Psoas muscle (tissue), 8 donors: ENCODE results near the gene TFB2M. TPM values are rescaled to one million over a fixed set of nuclear protein-coding genes. Genes with fewer than 3 reads are reported as not detected.
A peak's percentile ranks its signal among the peaks of the same experiment; 100 is the strongest.

Experiments
- ATAC-seq, 4 donors: fragments of 200-7000 bp; cut with Tn5 transposase; one replicate each; pipeline ENCODE4 v1.9.1; 2020; ENCODE audit warnings: moderate library complexity in 3 of 4, mild to moderate bottlenecking in 2 of 4
- DNase-seq, 2 donors: peaks; one replicate each; pipeline ENCODE4 v3.0.0-alpha.2; 2020
- H3K27ac ChIP-seq: fragments of 200-600 bp; one replicate; pipeline ENCODE4 v1.8.0; 2022
- H3K27me3 ChIP-seq, 3 donors: fragments of 200-600 bp in 1 of 3; one replicate each; pipeline versions ENCODE4 v1.6.1 to v1.8.0; 2013 to 2022; ENCODE audit warnings: low read length in 2 of 3, mild to moderate bottlenecking in 2 of 3, moderate library complexity in 1 of 3; ENCODE audit not compliant: insufficient read depth in 3 of 3
- H3K36me3 ChIP-seq, 2 donors: fragments of 200-600 bp in 1 of 2; one replicate each; pipeline versions ENCODE4 v1.6.1 to v1.8.0; 2013 to 2022; ENCODE audit warnings: low read depth in 1 of 2, mild to moderate bottlenecking in 1 of 2, moderate library complexity in 1 of 2; ENCODE audit not compliant: insufficient read depth in 1 of 2
- H3K4me1 ChIP-seq: fragments of 200-600 bp; one replicate; pipeline ENCODE4 v1.8.0; 2022
- H3K4me3 ChIP-seq: fragments of 200-600 bp; one replicate; pipeline ENCODE4 v1.8.0; 2022; ENCODE audit warnings: mild to moderate bottlenecking
- H3K9me3 ChIP-seq: fragments of 200-600 bp; one replicate; pipeline ENCODE4 v1.8.0; 2022
- CTCF ChIP-seq: fragments of 200-600 bp; IDR thresholded peaks from one replicate; pipeline ENCODE4 v1.8.0; 2022; ENCODE audit warnings: antibody characterized with exemption
- WGBS, 3 donors: extraction: QIAGEN DNeasy Blood & Tissue Kit; methylation state at CpG; one replicate each; pipeline versions ENCODE4 v1.1.6 to v1.1.7; 2013; 5-methylcytosine and 5-hydroxymethylcytosine counted together
- intact Hi-C, 2 donors: fragments of 100-400 bp; cut with DNase I; formaldehyde crosslinking; loops; one replicate each; pipeline versions ENCODE4 v1.11.0 to v1.14.2; 2022
- polyA plus RNA-seq, 3 donors: library from polyadenylated mRNA; stranded (reverse); fragments of 200-250 nt; gene quantifications; one replicate each; pipeline ENCODE4 v1.2.3, GENCODE V29; 2013
- total RNA-seq, 4 donors: library from RNA; stranded (reverse); fragmentation: NEBNext Ultra II Directional in 2 of 4; extraction: Animal tissue kit (Norgen Biotek cat#: 25700) in 2 of 4; gene quantifications; one replicate each; pipeline versions ENCODE4 v1.2.1 to v1.2.4, GENCODE V29; 2021 to 2023
- donor health status: healthy with polysubstance abuse.
- donor health status: DM: no; HTN: no; CAD: no; lungs with moderate emphysema.
- donor health status: Bipolar disorder and iron deficiency.
- donor health status: healthy.
- donor health status: DM: yes; HTN: yes; CAD: no.
- donor health status: DM: no; HTN: no; CAD: no.
- donor health status: DM: no; HTN: no; CAD: no.
- donor health status: DM: yes; HTN: yes; CAD: no.

TFB2M gene
- total and polyA plus RNA-seq, 7 donors: 12.8 to 39.0 (median 19.3) TPM

GRCh38 chr1:246599315-246599714 is 33.3 kb upstream of the TFB2M start:
- intact Hi-C loops: no loop called here
- DNase-seq: no peak
- H3K4me3 ChIP-seq: no peak overlapping the region
- peaks cover 0 to 15% of the 10 kb centered on the region in 2 donors for H3K36me3 ChIP-seq
- WGBS, 3 donors: 70 to 76% (median 74%) methylated on average over 4 of the region's 4 CpGs
- no peaks in the 10 kb centered on the region for H3K27me3 ChIP-seq
- H3K4me1 ChIP-seq: peaks cover 31% of the 10 kb centered on the region
- TF ChIP-seq CTCF: no peak
- H3K9me3 ChIP-seq: no peaks in the 10 kb centered on the region
- peak in 2 of 4 donors; percentile 31 to 46 for ATAC-seq
- no peak overlapping the region for H3K27ac ChIP-seq

- no peaks in the 10 kb centered on the region for H3K9me3 ChIP-seq
- H3K4me1 ChIP-seq: peaks cover 31% of the 10 kb centered on the region
- H3K4me3 ChIP-seq: no peak overlapping the region
- no peak overlapping the region for H3K27ac ChIP-seq
- H3K36me3 ChIP-seq: peaks cover 0 to 27% of the 10 kb centered on the region in 2 donors
- H3K27me3 ChIP-seq: no peaks in the 10 kb centered on the region
- intact Hi-C loops: no loop called here
- TF ChIP-seq CTCF: no peak
- WGBS, 3 donors: 93 to 97% (median 96%) methylated on average over 7 of the region's 7 CpGs
- DNase-seq (no peak), ATAC-seq (no peak)
These were observed 31.9 kb upstream of the TFB2M start for GRCh38 chr1:246597971-246598370.

- DNase-seq (no peak), ATAC-seq (peak in 2 of 4 donors; percentile 49 to 50)
- WGBS, 3 donors: 38 to 51% (median 40%) methylated on average over 5 of the region's 5 CpGs
- H3K36me3 ChIP-seq: peaks cover 0 to 30% of the 10 kb centered on the region in 2 donors
- peaks cover 28% of the 10 kb centered on the region for H3K4me1 ChIP-seq
- H3K9me3 ChIP-seq: no peaks in the 10 kb centered on the region
- intact Hi-C loops: no loop called here
- no peak overlapping the region for H3K27ac ChIP-seq
- H3K27me3 ChIP-seq: no peaks in the 10 kb centered on the region
- TF ChIP-seq CTCF: no peak
- no peak overlapping the region for H3K4me3 ChIP-seq
These were observed 31.3 kb upstream of the TFB2M start for GRCh38 chr1:246597340-246597739.

- H3K9me3 ChIP-seq: no peaks in the 10 kb centered on the region
- TF ChIP-seq CTCF: no peak
- H3K27ac ChIP-seq: no peak overlapping the region
- DNase-seq: no peak
- intact Hi-C loops: no loop called here
- peaks cover 23% of the 10 kb centered on the region for H3K4me1 ChIP-seq
- ATAC-seq: no peak
- peaks cover 0 to 36% of the 10 kb centered on the region in 2 donors for H3K36me3 ChIP-seq
- no peak overlapping the region for H3K4me3 ChIP-seq
- H3K27me3 ChIP-seq: no peaks in the 10 kb centered on the region
- 84 to 87% (median 86%) methylated on average over 3 of the region's 3 CpGs for WGBS, 3 donors
These were observed 29.1 kb upstream of the TFB2M start for GRCh38 chr1:246595146-246595545.

- no peak overlapping the region for H3K27ac ChIP-seq
- ATAC-seq: no peak
These were observed 26.6 kb upstream of the TFB2M start for GRCh38 chr1:246592695-246593094.

More at GRCh38 chr1:246592695-246593094, 26.6 kb upstream of the TFB2M start:
- intact Hi-C loops: no loop called here
- H3K27me3 ChIP-seq: no peaks in the 10 kb centered on the region
- TF ChIP-seq CTCF: no peak
- H3K4me1 ChIP-seq: peaks cover 20% of the 10 kb centered on the region
- DNase-seq: no peak
- H3K4me3 ChIP-seq: no peak overlapping the region
- H3K9me3 ChIP-seq: no peaks in the 10 kb centered on the region
- H3K36me3 ChIP-seq: peaks cover 0 to 36% of the 10 kb centered on the region in 2 donors
